Neuron (in vitro differentiated cells): ENCODE results near the gene NEK11.

Source experiments
- H2AFZ ChIP-seq: one replicate; pipeline ENCODE4 v1.6.1; 2013; ENCODE audit warnings: low read depth, mild to moderate bottlenecking, inconsistent platforms, low read length, moderate library complexity
- H3K27me3 ChIP-seq: one replicate; pipeline ENCODE4 v1.6.1; 2013; ENCODE audit warnings: low read length; ENCODE audit not compliant: insufficient read depth
- H3K36me3 ChIP-seq: one replicate; pipeline ENCODE4 v1.6.1; 2013; ENCODE audit warnings: low read length; ENCODE audit not compliant: insufficient read depth
- H3K4me1 ChIP-seq: one replicate; pipeline ENCODE4 v1.6.1; 2013; ENCODE audit warnings: low read length; ENCODE audit not compliant: insufficient read depth
- H3K4me3 ChIP-seq: 2 replicates; pipeline ENCODE4 v1.5.1; 2013; ENCODE audit warnings: mild to moderate bottlenecking, low read length, moderate library complexity
- H3K9me3 ChIP-seq: one replicate; pipeline ENCODE4 v1.6.1; 2013; ENCODE audit warnings: low read length

The NEK11 gene, protein sequence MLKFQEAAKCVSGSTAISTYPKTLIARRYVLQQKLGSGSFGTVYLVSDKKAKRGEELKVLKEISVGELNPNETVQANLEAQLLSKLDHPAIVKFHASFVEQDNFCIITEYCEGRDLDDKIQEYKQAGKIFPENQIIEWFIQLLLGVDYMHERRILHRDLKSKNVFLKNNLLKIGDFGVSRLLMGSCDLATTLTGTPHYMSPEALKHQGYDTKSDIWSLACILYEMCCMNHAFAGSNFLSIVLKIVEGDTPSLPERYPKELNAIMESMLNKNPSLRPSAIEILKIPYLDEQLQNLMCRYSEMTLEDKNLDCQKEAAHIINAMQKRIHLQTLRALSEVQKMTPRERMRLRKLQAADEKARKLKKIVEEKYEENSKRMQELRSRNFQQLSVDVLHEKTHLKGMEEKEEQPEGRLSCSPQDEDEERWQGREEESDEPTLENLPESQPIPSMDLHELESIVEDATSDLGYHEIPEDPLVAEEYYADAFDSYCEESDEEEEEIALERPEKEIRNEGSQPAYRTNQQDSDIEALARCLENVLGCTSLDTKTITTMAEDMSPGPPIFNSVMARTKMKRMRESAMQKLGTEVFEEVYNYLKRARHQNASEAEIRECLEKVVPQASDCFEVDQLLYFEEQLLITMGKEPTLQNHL

DNA sequence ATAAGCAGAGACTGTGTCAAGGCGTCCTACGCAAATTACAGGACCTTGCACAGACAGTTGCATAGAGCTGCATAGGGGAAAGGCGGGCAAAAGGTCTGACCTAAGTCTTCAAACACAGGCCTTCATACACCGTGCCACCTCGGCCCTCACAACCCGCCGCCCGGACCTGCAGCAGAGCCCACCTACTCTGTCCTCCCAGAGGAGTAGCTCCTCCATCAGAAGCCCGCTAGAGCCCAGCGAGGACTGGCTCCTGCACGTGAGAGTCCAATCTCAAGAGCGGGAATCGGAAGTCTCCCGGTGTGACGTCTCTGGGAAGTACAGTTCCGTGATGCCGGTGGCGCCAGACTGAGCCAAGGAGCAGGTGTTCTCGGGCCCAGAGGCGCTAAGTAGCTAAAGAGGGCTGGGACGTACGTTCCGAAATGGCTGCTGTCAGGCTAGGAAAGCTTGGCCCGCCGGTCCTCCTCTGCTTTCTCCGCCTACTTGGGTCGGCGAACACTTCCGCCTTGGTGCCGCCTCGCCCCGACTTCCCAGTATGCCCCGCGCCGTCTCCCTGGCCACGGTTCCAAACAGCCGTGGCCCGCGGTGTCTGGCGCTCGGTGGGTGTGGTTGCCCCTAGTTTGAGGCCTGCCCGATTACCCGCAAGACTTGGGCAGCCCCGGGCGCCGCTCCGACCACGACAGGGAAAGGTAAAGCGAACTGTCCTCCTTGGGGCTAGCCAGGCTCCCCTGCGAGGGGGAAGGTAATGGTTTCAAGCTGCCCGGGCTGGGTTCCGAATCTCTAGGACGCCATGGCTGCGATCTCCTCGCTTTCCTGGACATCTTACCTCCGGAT is at the start of gene NEK11, which contains the start of gene ASTE1:
TSS of gene NEK11 (plus strand) at position 557 of the 831 bp plus-strand sequence. CDS start 2,832 bp downstream, outside the sequence.
TSS of gene ASTE1 (minus strand) at position 505 of the 831 bp plus-strand sequence. CDS start 1,519 bp downstream, outside the sequence.
- no peaks in the 10 kb centered on the region for H3K27me3 ChIP-seq
- H3K9me3 ChIP-seq, result no peaks in the 10 kb centered on the region
- H3K4me3 ChIP-seq, result no peak within 1 kb of the TSS
- H3K36me3 ChIP-seq, result no peaks in the 10 kb centered on the region
- H3K4me1 ChIP-seq, result no peaks in the 10 kb centered on the region
- H2AFZ ChIP-seq, result no peak within 1 kb of the TSS

DNA sequence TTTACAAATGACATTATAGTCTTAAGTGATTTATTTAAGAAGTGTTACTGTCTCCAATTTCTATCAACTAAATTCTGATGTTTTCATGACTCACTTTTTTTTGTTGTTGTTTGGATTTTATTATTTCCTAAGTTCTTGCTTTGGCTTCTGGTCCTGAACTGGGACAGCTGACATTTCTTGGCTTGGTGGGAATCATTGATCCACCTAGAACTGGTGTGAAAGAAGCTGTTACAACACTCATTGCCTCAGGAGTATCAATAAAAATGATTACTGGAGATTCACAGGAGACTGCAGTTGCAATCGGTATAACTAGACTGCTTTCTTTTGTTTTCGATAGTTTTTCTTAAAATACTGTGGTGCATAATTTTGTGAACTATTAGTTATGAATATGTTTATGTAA is 47.6 kb upstream of the NEK11 start:
- H2AFZ ChIP-seq, result no peak overlapping the region
- H3K9me3 ChIP-seq, result no peaks in the 10 kb centered on the region
- no peaks in the 10 kb centered on the region for H3K27me3 ChIP-seq
- peaks cover 41% of the 10 kb centered on the region for H3K36me3 ChIP-seq
- no peak overlapping the region for H3K4me3 ChIP-seq
- no peaks in the 10 kb centered on the region for H3K4me1 ChIP-seq

DNA sequence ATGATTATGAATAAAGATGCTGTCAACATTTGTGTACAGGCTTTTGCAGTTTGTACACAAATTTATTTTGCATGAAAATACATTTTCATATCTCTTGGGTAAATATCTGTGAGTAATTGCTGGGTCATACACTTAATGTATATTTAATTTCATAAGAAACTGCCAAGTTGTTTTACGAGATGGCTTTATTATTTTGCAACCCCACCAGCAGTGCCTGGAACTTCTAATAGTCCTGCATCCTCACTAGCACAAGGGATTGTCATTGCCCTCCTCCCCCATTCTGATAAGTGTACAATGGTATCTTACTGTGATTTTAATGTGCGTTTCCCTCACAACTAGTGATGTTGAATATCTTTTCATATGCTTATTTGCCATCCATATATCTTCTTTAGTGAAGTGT is 45.2 kb upstream of the NEK11 start:
- H3K27me3 ChIP-seq, result no peaks in the 10 kb centered on the region
- no peak overlapping the region for H2AFZ ChIP-seq
- H3K4me1 ChIP-seq, result no peaks in the 10 kb centered on the region
- H3K9me3 ChIP-seq, result no peaks in the 10 kb centered on the region
- H3K36me3 ChIP-seq, result peaks cover 29% of the 10 kb centered on the region
- H3K4me3 ChIP-seq, result no peak overlapping the region

DNA sequence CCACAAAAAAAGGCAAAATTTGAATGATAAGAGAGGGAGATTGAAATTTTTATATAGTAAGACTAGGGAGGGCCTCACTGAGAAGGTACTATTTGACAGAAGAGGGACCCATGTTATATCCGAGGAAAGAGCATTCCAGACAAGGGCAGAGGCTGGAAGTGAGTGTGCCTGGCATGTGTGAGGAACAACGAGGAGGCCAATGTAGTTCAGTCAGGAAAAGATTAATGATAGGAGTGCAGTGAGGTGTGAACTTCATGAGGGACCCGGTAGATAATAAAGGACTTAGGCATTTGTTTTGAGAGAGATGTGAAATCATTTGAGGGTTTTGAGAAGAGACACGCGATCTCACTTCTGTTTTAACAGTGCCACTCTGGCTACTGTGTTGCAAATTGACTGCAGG is 36.4 kb upstream of the NEK11 start:
- Histone ChIP-seq H3K4me3 (no peak overlapping the region), H3K4me1 (no peaks in the 10 kb centered on the region), H3K36me3 (peaks cover 27% of the 10 kb centered on the region), H3K27me3 (no peaks in the 10 kb centered on the region), H2AFZ (no peak overlapping the region), H3K9me3 (peaks cover 2% of the 10 kb centered on the region)

DNA sequence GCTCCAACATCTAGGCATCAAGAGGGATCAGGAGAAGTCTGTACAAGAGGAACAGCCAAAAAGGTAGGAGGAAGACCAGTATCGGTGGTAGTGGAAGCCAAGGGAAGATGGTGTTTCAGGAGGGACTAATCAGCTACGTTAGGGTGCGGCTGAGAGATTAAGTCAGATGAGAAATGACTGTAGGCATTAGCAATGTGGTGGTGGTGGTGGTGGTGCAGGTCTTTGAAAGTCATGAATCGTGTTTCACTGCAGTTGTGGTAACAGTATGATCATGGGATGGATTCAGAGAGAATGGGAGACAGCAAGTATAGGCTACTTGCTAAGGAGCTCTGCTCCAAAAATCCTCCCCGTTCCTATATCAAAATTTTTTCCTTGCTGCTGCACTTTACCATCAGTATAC is 35.6 kb upstream of the NEK11 start:
- no peak overlapping the region for H2AFZ ChIP-seq
- no peaks in the 10 kb centered on the region for H3K27me3 ChIP-seq
- H3K36me3 ChIP-seq, result peaks cover 28% of the 10 kb centered on the region
- peaks cover 2% of the 10 kb centered on the region for H3K9me3 ChIP-seq
- no peak overlapping the region for H3K4me3 ChIP-seq
- no peaks in the 10 kb centered on the region for H3K4me1 ChIP-seq

DNA sequence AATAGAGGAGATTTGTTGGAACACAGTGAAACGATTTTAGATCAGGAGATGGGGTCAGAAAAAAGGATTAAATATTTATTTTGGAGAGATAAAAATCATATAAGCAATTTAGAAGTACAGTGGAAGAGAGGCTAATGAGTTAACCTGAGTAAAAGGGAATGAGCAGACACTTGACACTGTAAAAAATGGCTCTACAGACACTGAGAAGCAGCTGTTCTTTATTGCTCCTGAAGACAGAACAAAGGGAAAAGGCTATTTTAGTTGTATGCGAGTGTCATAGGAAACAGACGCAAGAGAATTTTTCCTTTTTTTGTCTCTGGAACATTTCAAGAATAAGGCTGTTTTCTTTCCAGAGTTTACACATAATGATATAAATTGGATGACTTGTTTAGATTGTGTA is 34.3 kb upstream of the NEK11 start:
- no peaks in the 10 kb centered on the region for H3K27me3 ChIP-seq
- H3K36me3 ChIP-seq, result peaks cover 32% of the 10 kb centered on the region
- H3K9me3 ChIP-seq, result peaks cover 2% of the 10 kb centered on the region
- H2AFZ ChIP-seq, result no peak overlapping the region
- no peak overlapping the region for H3K4me3 ChIP-seq
- H3K4me1 ChIP-seq, result no peaks in the 10 kb centered on the region

DNA sequence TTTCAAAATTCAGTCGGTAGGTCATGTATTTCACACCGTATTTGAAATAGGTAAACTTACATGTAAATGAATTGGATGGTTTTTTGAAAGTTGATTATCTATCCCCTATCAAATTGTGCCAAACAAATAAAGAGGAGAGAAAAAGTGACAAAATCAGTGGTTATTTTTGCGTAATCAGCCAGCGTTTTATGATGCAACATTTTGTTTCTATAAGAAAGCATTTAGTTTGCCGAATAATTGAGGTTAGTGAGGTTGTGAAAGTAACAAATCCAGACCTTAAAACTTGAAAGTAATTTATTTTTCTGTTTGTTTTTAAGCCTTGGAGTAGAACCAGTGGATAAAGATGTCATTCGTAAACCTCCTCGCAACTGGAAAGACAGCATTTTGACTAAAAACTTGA is 29.4 kb upstream of the NEK11 start:
- Histone ChIP-seq H3K36me3 (peaks cover 52% of the 10 kb centered on the region), H3K4me1 (no peaks in the 10 kb centered on the region), H3K4me3 (no peak overlapping the region), H2AFZ (no peak overlapping the region), H3K27me3 (no peaks in the 10 kb centered on the region), H3K9me3 (no peaks in the 10 kb centered on the region)

DNA sequence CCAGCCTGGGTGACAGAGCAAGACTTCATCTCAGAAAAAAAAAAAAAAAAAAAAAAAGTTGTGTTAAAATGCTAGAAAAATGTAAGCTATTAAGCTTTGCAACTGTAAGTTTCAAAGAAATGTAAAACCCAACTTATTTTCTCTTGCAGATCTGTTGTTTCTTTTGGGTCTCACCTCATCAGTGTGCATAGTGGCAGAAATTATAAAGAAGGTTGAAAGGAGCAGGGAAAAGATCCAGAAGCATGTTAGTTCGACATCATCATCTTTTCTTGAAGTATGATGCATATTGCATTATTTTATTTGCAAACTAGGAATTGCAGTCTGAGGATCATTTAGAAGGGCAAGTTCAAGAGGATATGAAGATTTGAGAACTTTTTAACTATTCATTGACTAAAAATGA is 25.6 kb upstream of the NEK11 start:
- Histone ChIP-seq H3K4me3 (no peak overlapping the region), H3K27me3 (no peaks in the 10 kb centered on the region), H3K36me3 (peaks cover 47% of the 10 kb centered on the region), H3K4me1 (no peaks in the 10 kb centered on the region), H3K9me3 (no peaks in the 10 kb centered on the region), H2AFZ (no peak overlapping the region)

DNA sequence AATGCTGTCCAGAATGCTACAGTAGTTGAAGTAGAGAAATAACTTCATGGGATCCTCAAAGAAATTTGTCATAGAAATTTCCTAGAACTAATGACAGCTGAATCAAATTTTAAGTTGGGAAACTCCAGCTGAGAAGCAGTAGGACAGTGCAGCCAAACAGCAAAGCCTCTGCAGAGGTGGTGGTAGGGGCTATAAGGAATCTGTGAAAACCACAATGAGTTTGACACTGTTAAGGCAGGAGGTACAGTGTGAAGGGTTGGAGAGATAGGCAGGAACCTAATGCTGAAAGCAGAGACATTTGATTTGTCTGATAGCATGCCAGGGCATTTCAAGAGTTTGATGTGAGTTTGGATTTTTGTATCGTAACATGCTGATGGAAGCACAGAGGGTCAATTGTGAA is 22.1 kb upstream of the NEK11 start:
- Histone ChIP-seq H3K4me3 (no peak overlapping the region), H3K36me3 (peaks cover 39% of the 10 kb centered on the region), H3K4me1 (no peaks in the 10 kb centered on the region), H3K9me3 (no peaks in the 10 kb centered on the region), H3K27me3 (no peaks in the 10 kb centered on the region), H2AFZ (no peak overlapping the region)

DNA sequence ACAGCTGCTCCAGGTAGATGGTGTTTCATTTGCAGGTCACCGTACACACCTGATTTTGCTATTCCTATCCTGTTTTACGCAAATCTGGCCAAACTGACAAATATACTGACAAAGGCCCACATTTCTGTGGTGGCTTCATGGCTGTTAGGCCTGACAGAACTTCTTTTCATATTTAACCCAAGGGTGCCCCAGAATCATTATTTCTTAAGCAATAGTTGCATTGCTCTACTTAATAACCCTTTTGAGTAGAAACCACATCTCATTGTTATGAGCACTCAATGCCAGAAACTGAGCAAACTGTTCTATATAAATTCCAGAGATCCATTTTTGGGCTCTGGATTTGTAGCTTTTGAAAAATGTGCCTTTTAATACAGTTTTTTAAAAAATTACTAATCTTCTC is 19.4 kb upstream of the NEK11 start:
- Histone ChIP-seq H3K27me3 (no peaks in the 10 kb centered on the region), H3K4me1 (no peaks in the 10 kb centered on the region), H3K4me3 (no peak overlapping the region), H3K9me3 (no peaks in the 10 kb centered on the region), H2AFZ (no peak overlapping the region), H3K36me3 (peaks cover 32% of the 10 kb centered on the region)

DNA sequence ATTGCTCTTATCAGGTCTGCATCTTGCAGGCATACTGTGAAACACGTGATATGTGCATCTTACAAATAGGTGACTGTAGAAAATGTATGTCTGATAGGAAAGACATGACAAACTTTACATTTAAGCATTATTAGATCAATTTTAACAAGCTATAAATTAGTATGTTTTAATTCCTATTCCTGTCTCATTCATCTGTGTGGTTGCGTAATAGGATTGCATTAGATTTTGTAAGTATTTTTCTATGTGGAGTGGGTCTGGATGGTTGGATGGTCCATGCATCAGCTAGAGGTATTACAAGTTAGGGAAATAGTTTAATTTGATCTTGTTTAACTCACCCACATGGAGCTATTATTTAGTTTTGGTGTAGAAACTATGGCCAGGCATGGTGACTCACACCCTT is 18.9 kb upstream of the NEK11 start:
- H3K27me3 ChIP-seq, result no peaks in the 10 kb centered on the region
- peaks cover 29% of the 10 kb centered on the region for H3K36me3 ChIP-seq
- H2AFZ ChIP-seq, result no peak overlapping the region
- no peak overlapping the region for H3K4me3 ChIP-seq
- H3K4me1 ChIP-seq, result no peaks in the 10 kb centered on the region
- no peaks in the 10 kb centered on the region for H3K9me3 ChIP-seq

DNA sequence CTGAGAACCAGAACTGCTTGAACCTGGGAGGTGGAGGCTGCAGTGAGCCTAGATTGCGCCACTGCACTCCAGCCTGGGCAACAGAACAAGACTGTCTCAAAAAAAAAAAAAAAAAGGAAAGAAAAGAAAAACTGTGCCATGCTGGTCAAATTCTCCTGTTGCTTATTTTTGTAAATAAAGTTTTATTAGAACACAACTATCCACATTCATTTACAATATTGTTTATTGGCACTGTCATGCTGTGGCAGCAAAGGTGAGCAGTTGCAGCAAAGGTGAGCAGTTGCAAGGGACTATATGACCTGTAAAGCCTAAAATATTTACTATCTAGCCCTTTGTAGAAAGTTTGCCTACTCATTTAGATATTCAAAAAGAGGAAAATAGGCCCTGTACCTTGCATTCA is 18.4 kb upstream of the NEK11 start:
- H3K4me1 ChIP-seq, result no peaks in the 10 kb centered on the region
- no peak overlapping the region for H3K4me3 ChIP-seq
- H3K27me3 ChIP-seq, result no peaks in the 10 kb centered on the region
- H3K9me3 ChIP-seq, result no peaks in the 10 kb centered on the region
- H3K36me3 ChIP-seq, result peaks cover 26% of the 10 kb centered on the region
- no peak overlapping the region for H2AFZ ChIP-seq

DNA sequence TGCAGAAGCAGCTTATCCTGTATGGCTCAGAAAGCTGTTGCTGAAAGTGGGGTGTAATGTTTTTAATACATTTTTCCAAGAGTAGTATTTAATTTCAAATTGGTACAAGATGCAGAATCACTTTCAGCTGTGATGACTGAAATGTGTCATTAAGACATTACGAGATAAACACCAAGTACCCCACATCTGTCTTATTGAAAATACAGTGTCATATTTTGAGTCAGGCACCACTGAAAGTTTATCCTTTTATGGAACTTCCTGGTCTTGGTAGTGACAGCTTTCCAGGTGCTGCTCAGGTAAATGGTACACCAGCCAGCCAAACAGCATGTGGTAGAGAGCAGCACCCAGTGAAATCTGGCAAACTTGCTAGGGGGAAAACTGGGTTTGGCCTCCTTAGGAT is 17.0 kb upstream of the NEK11 start:
- no peaks in the 10 kb centered on the region for H3K9me3 ChIP-seq
- no peak overlapping the region for H3K4me3 ChIP-seq
- H3K4me1 ChIP-seq, result no peaks in the 10 kb centered on the region
- H3K27me3 ChIP-seq, result no peaks in the 10 kb centered on the region
- peaks cover 27% of the 10 kb centered on the region for H3K36me3 ChIP-seq
- no peak overlapping the region for H2AFZ ChIP-seq
